Measurements from ENCODE around the gene ARSA.

Gene ARSA

DNA sequence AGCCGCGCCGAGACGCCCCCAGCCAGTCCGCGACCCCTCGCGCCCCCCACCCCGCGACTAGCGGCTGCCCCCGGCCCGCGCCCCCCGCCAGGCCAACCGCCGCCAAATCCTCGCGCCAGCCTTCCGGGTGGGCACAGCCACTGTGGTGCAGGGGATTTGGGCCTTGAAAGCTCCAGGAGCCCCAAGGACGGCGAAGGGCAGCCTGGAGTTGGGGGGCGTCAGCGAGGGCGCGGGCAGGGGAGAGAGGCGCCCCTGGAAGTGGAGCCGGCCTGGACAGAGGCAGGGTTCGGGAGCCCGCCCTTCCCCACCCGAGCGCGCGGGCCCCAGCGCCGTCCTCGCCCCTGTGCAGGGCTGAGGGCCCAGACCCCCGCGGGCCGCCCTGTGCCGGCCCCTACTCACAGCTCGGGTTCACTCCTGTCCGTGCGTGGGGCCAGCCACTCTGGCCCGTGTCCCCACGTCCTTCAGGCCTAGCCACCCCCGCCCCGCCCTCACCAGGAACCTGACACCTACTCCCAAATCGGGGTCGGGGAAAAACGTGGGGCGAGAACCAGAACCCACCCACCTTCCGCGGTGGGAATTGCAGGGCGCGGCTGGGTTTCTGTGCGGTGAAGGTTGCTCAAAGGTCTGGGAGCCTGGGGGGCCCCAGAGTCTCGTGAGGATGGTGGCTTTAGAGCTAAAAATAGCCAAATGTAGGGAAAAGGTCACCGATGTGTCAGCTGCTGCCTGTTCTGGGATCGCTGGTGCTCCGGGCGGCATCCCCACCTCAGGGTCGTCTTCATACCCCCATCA, 49.8 kb downstream of the ARSA start, which contains the start of gene CPT1B:
Gene CPT1B (minus strand): TSS at position 441 of the 789 bp plus-strand sequence. CDS start 512 bp downstream, outside the sequence.
- no peak within 1 kb of the TSS for H3K4me3 ChIP-seq (ENCODE audit: low read length)
- no peak for TF ChIP-seq ZNF274 (IDR thresholded peaks at IDR 0.05; ENCODE audit: low read depth, low read length)

DNA sequence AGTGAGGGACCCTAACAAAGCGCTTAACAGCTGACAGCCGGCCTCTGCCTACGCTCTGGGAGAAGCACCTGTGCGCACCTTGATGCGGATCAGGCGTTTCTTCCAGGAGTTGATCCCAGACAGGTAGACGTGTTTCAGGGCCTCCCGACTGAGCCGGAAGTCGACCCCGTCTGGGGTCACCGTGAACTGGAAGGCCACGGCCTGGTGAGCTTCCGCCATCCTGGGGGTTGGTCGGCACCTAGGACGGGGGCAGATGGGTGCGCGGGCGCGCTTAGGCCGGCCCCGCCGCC, 50.3 kb downstream of the ARSA start:
- no peak for TF ChIP-seq ZNF274 (IDR thresholded peaks at IDR 0.05; ENCODE audit: low read depth, low read length)
- no peak overlapping the region for H3K4me3 ChIP-seq (ENCODE audit: low read length)

DNA sequence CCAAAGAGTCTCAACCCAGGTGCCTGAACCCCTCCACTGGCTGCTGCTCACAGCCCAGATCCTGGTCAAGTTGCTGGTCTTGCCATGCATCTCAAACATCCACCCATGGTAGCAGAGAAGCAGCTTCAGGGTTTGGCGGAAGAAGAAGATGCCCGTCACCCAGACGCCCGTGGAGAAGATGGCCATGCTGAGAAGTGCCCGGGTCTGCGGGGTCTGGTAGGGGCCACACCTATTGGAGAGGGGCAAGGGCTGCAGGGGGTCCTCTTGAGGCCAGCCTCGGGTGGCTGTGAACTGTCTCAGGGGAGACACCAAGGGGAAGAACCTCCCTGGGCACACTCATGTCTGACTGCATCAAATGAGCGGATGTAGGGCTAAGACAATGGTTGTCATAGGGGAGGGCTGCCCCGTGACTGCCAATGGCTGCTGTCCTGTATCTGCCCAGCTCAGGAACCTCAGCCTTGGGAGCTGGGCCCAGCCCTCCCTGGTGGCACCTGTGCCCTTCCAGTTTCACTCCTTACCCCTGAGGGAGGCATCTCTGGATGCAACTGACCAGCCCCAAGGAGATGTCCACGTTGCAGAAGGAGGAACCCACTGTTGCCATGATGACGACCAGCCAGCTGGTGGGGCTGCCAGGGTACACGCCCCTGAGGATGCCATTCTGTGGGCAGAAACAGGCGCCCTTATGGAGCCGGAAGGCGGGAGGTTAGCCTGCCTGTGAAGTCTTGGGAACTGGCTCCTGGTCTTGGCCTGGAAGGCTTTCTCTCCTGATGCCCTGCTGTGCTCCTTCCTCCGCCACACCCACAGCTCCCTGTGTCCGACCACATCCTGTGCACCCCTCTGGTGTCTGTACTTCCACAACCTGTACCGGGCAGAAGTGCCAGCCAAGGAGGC, 50.9 kb downstream of the ARSA start:
- no peak overlapping the region for H3K4me3 ChIP-seq (ENCODE audit: low read length)
- TF ChIP-seq ZNF274 (IDR thresholded peaks at IDR 0.05; ENCODE audit: low read depth, low read length): no peak

DNA sequence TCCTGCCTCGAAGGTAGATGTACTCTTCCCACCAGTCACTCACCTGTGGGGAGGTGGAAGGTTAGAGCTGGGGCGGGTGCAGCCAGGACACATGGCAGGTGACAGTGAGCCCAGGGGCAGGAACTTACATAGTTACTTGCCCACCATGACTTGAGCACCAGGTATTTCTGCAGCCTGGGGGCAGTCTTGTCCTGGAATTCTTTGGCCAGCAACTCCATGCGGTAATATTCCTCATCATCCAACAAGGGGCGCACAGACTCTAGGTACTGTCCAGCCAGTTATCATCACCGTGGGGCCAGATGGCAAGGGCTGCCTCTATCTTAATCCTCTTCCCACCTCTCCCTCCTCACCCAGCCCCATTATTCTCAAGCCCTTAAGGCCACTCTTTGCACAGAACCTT, 51.9 kb downstream of the ARSA start:
- H3K4me3 ChIP-seq (ENCODE audit: low read length): no peak overlapping the region
- TF ChIP-seq ZNF274 (IDR thresholded peaks at IDR 0.05; ENCODE audit: low read depth, low read length): no peak

DNA sequence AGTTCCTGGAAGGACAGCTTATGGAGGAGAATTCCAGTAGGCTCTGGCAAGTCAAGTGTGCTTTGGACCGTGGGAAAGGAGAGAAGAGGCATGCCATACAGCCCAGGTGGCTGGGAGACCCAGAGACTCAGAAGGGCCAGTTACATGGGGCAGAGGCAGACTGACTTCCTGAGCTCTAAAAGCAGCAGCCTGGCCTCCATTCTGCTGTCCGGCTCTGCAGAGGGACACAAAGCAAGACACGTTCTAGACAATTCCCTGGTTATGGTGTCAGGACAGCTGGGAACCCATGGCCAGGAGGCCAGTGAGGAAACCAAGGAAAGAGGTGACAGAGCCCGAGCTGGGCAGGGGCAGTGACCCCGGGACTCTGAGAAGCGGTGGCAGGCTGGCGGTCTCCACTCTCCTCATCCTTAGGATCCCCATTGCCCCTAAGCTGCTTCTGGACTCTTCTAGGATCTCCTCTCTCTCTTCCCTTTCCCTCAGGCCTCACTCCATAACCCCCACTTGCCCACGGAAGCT, 52.5 kb downstream of the ARSA start:
- TF ChIP-seq ZNF274 (IDR thresholded peaks at IDR 0.05; ENCODE audit: low read depth, low read length): no peak
- H3K4me3 ChIP-seq (ENCODE audit: low read length): no peak overlapping the region
